ENCODE data around the gene BABAM2. TPM values are rescaled to one million over a fixed set of nuclear protein-coding genes. Genes with fewer than 3 reads are reported as not detected.
A peak's percentile ranks its signal among the peaks of the same experiment; 100 is the strongest.
"Not testable (repeated sequence)": the region's sequence is repeated elsewhere in the genome, so short reads cannot be mapped to it uniquely, and the experiment has no call there.

Gene BABAM2
- total and polyA plus RNA-seq, 5 donors, result 45.2 to 65.2 (median 64.0) TPM

- DNase-seq (no peak), ATAC-seq (no peak)
- Histone ChIP-seq H3K9me3 (ENCODE audit: control insufficient read depth, low read length) (no peaks in the 10 kb centered on the region), H3K4me1 (ENCODE audit: control insufficient read depth, insufficient read depth, low read length) (peaks cover 8% of the 10 kb centered on the region), H3K4me3 (ENCODE audit: low read length) (no peak overlapping the region), H3K27ac (ENCODE audit: low read length) (no peak overlapping the region), H3K27me3 (ENCODE audit: control insufficient read depth, insufficient read depth) (no peaks in the 10 kb centered on the region)
- WGBS, result 98% methylated on average over 2 of the region's 2 CpGs
- intact Hi-C loops (cut with DNase I), result no loop called here
Measured at GRCh38 chr2:27962006-27962405, 71.5 kb downstream of the BABAM2 start.

DNA sequence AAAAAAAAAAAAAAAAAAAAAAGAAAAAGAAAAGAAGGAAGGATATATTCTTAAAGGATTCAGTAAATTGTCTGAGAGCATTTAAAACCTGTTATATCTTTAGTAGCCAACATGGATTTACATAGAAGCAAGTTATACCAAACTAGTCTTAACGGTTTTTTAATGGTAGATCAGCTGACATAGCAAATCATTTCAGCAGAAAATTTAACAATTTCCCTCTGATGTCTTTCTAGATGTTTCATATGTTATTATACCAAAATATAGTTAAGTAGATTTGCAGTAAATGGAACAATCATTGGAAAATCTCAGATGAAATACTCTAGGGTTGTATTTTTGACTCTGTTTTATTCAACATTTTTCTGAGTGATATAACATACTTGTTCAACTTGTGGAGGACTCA is 72.9 kb downstream of the BABAM2 start:
- no peaks in the 10 kb centered on the region for H3K27me3 ChIP-seq (ENCODE audit: control insufficient read depth, insufficient read depth)
- peaks cover 10% of the 10 kb centered on the region for H3K4me1 ChIP-seq (ENCODE audit: control insufficient read depth, insufficient read depth, low read length)
- no peaks in the 10 kb centered on the region for H3K9me3 ChIP-seq (ENCODE audit: control insufficient read depth, low read length)
- intact Hi-C loops (cut with DNase I), result no loop called here
- no peak overlapping the region for H3K4me3 ChIP-seq (ENCODE audit: low read length)
- DNase-seq (no peak), ATAC-seq (no peak)
- no peak overlapping the region for H3K27ac ChIP-seq (ENCODE audit: low read length)
- WGBS, result 94% methylated on average over 1 of the region's 1 CpG

GRCh38 chr2:27964067-27964466 is 73.5 kb downstream of the BABAM2 start:
- no peak overlapping the region for H3K27ac ChIP-seq (ENCODE audit: low read length)
- H3K4me3 ChIP-seq (ENCODE audit: low read length), result no peak overlapping the region
- H3K9me3 ChIP-seq (ENCODE audit: control insufficient read depth, low read length), result no peaks in the 10 kb centered on the region
- no peak for DNase-seq
- WGBS, result 78% methylated on average over 3 of the region's 3 CpGs
- no peak for ATAC-seq
- intact Hi-C loops (cut with DNase I), result no loop called here
- H3K27me3 ChIP-seq (ENCODE audit: control insufficient read depth, insufficient read depth), result no peaks in the 10 kb centered on the region
- peaks cover 7% of the 10 kb centered on the region for H3K4me1 ChIP-seq (ENCODE audit: control insufficient read depth, insufficient read depth, low read length)

- peaks cover 4% of the 10 kb centered on the region for H3K4me1 ChIP-seq (ENCODE audit: control insufficient read depth, insufficient read depth, low read length)
- H3K9me3 ChIP-seq (ENCODE audit: control insufficient read depth, low read length), result no peaks in the 10 kb centered on the region
- H3K27me3 ChIP-seq (ENCODE audit: control insufficient read depth, insufficient read depth), result no peaks in the 10 kb centered on the region
- H3K27ac ChIP-seq (ENCODE audit: low read length), result no peak overlapping the region
- WGBS, result 84% methylated on average over 2 of the region's 2 CpGs
- ATAC-seq (no peak), DNase-seq (no peak)
- intact Hi-C loops (cut with DNase I), result no loop called here
- no peak overlapping the region for H3K4me3 ChIP-seq (ENCODE audit: low read length)
Measured at GRCh38 chr2:27965841-27966240, 75.3 kb downstream of the BABAM2 start.

DNA sequence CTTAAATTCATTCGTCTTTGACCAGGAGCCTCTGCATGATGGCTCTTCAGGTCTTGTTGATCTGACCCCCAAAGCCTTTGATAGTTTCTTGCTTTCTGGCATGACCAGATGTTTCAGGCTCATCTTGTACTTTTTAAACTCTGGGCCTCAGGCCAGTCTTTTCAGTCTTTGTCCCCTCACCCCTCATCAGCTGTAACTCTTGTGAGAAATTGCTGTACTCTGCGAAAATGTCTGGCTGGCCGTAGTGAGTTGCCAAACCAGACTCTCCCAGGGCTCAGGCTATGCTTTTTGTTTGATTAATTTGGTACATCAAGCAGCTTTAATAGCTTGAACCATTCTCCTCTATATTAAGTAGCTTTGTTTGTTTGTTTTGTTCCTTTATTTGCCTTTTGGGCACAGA is 75.9 kb downstream of the BABAM2 start:
- Histone ChIP-seq H3K9me3 (ENCODE audit: control insufficient read depth, low read length) (no peaks in the 10 kb centered on the region), H3K27ac (ENCODE audit: low read length) (no peak overlapping the region), H3K4me1 (ENCODE audit: control insufficient read depth, insufficient read depth, low read length) (peaks cover 4% of the 10 kb centered on the region), H3K27me3 (ENCODE audit: control insufficient read depth, insufficient read depth) (no peaks in the 10 kb centered on the region), H3K4me3 (ENCODE audit: low read length) (no peak overlapping the region)
- intact Hi-C loops (cut with DNase I), result no loop called here
- ATAC-seq (peak in 1 of 2 donors; percentile 80), DNase-seq (peak in 1 of 3 donors; percentile 35)
- 37% methylated on average over 3 of the region's 3 CpGs for WGBS

DNA sequence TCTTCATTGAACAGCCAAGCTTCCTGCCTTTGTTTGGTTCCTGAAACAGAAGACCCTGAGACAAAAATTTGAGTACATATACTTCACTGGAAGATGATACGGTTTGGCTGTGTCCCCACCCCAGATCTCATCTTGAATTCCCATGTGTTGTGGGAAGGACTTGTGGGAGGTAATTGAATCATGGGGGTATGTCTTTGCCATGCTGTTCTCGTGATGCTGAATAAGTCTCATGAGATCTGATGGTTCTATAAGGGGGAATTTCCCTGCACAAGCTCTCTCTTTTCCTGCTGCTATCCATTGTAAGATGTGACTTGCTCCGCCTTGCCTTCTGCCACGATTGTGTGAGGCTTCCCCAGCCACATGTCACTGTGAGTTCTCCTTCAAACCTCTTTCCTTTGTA is 76.5 kb downstream of the BABAM2 start:
- Histone ChIP-seq H3K4me3 (ENCODE audit: low read length) (no peak overlapping the region), H3K27ac (ENCODE audit: low read length) (no peak overlapping the region), H3K9me3 (ENCODE audit: control insufficient read depth, low read length) (no peaks in the 10 kb centered on the region), H3K27me3 (ENCODE audit: control insufficient read depth, insufficient read depth) (no peaks in the 10 kb centered on the region), H3K4me1 (ENCODE audit: control insufficient read depth, insufficient read depth, low read length) (peaks cover 4% of the 10 kb centered on the region)
- intact Hi-C loops (cut with DNase I), result no loop called here
- DNase-seq (no peak), ATAC-seq (no peak)
- WGBS, result 67% methylated on average over 4 of the region's 4 CpGs

DNA sequence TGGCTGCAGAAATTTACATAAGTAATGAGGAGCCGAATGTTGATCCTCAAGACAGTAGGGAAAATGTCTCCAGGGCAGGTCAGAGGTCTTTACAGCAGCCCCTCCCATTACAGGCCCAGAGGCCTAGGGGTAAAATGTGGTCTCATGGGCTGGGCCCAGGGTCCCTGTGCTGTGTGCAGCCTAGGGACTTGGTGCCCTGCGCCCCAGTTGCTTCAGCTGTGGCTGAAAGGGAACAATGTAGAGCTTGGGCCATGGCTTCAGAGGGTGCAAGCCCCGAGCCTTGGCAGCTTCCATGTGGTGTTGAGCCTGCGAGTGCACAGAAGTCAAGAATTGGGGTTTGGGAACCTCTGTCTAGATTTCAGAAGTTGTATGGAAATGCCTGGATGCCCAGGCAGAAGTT is 77.5 kb downstream of the BABAM2 start:
- 97% methylated on average over 4 of the region's 4 CpGs for WGBS
- intact Hi-C loops (cut with DNase I); H3K4me3 ChIP-seq (ENCODE audit: low read length); H3K27me3 ChIP-seq (ENCODE audit: control insufficient read depth, insufficient read depth); H3K9me3 ChIP-seq (ENCODE audit: control insufficient read depth, low read length); H3K4me1 ChIP-seq (ENCODE audit: control insufficient read depth, insufficient read depth, low read length); DNase-seq; ATAC-seq; H3K27ac ChIP-seq (ENCODE audit: low read length): not testable (repeated sequence)

- ATAC-seq; H3K9me3 ChIP-seq (ENCODE audit: control insufficient read depth, low read length); DNase-seq; intact Hi-C loops (cut with DNase I); H3K27me3 ChIP-seq (ENCODE audit: control insufficient read depth, insufficient read depth); H3K4me3 ChIP-seq (ENCODE audit: low read length); H3K27ac ChIP-seq (ENCODE audit: low read length); H3K4me1 ChIP-seq (ENCODE audit: control insufficient read depth, insufficient read depth, low read length): not testable (repeated sequence)
- 97% methylated on average over 2 of the region's 2 CpGs for WGBS
Measured at GRCh38 chr2:27968957-27969356, 78.4 kb downstream of the BABAM2 start.

DNA sequence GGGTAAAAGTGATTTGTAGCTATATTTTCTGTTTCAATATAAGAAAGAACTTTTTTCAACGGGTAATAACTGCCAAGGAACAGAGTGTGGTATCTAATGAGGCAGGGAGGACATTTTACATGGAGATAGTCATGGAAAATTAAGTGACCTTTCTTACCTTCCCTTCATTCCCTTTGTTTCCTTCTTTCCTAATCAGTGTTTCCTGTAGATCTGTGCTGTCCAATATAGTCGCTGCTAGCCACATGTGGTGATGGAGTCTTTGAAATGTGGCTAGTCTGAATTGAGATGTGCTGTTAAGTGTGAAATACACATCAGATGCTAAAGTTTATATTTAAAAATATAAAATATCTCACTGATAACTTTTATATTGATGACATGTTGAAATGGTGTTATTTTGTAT is 81.8 kb downstream of the BABAM2 start:
- no peaks in the 10 kb centered on the region for H3K9me3 ChIP-seq (ENCODE audit: control insufficient read depth, low read length)
- DNase-seq, result no peak
- 63% methylated on average over 2 of the region's 2 CpGs for WGBS
- ATAC-seq, result no peak
- no peak overlapping the region for H3K27ac ChIP-seq (ENCODE audit: low read length)
- no peak overlapping the region for H3K4me3 ChIP-seq (ENCODE audit: low read length)
- no peaks in the 10 kb centered on the region for H3K27me3 ChIP-seq (ENCODE audit: control insufficient read depth, insufficient read depth)
- no peaks in the 10 kb centered on the region for H3K4me1 ChIP-seq (ENCODE audit: control insufficient read depth, insufficient read depth, low read length)
- intact Hi-C loops (cut with DNase I), result no loop called here

GRCh38 chr2:27973592-27973991 is 83.1 kb downstream of the BABAM2 start:
- Histone ChIP-seq H3K4me3 (ENCODE audit: low read length) (no peak overlapping the region), H3K27me3 (ENCODE audit: control insufficient read depth, insufficient read depth) (no peaks in the 10 kb centered on the region), H3K27ac (ENCODE audit: low read length) (no peak overlapping the region), H3K9me3 (ENCODE audit: control insufficient read depth, low read length) (no peaks in the 10 kb centered on the region), H3K4me1 (ENCODE audit: control insufficient read depth, insufficient read depth, low read length) (peaks cover 3% of the 10 kb centered on the region)
- intact Hi-C loops (cut with DNase I), result no loop called here
- no peak for DNase-seq
- ATAC-seq, result no peak
- WGBS, result 88% methylated on average over 3 of the region's 3 CpGs

DNA sequence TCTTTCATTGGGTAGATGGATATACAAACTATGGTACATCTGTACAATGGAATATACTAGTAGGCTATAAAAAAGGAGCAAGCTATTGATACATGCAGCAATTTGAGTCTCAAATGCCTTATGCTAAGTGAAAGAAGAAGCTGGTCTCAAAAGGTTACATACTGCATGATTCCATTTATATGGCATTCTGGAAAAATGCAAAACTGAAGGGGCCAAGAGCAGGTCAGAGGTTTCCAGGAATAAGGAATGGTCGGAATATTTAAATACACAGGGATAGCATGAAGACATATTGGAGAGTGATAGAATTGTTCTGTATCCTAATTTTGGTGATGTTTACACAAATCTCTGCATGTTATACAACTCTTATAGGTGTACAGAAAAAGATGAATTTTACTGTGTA is 85.8 kb downstream of the BABAM2 start:
- ATAC-seq (no peak), DNase-seq (no peak)
- Histone ChIP-seq H3K27me3 (ENCODE audit: control insufficient read depth, insufficient read depth) (no peaks in the 10 kb centered on the region), H3K4me1 (ENCODE audit: control insufficient read depth, insufficient read depth, low read length) (peaks cover 3% of the 10 kb centered on the region), H3K9me3 (ENCODE audit: control insufficient read depth, low read length) (no peaks in the 10 kb centered on the region), H3K27ac (ENCODE audit: low read length) (no peak overlapping the region), H3K4me3 (ENCODE audit: low read length) (no peak overlapping the region)
- WGBS, result 100% methylated on average over 1 of the region's 1 CpG
- intact Hi-C loops (cut with DNase I), result no loop called here

DNA sequence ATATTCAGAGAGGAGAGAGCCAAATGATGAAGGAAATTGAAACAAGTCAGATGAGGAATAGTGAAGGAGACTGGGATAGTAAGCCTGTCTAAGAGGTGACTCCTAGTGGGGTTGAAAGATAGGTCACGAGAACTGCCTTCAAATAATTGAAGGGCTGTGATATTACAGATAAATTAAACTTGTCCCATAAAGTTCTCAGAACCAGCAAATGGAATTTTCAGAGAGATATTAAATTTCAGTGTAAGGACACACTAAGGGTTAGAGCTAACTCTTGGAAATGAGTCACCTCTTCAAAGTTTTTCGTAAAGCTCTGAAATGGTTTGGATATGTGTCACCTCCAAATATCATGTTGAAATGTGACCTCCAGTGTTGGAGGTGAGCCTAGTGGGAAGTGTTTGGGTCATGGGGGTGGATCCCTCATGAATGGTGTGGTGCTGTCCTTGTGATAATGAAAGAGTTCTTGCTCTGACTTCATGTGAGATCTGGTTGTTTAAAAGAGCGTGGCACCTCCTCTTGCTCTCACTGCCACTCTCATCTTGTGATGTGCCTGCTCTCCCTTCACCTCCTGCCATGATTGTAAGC is 87.3 kb downstream of the BABAM2 start:
- 71% methylated on average over 3 of the region's 3 CpGs for WGBS
- Histone ChIP-seq H3K27me3 (ENCODE audit: control insufficient read depth, insufficient read depth) (no peaks in the 10 kb centered on the region), H3K4me3 (ENCODE audit: low read length) (no peak overlapping the region), H3K4me1 (ENCODE audit: control insufficient read depth, insufficient read depth, low read length) (peaks cover 3% of the 10 kb centered on the region), H3K9me3 (ENCODE audit: control insufficient read depth, low read length) (no peaks in the 10 kb centered on the region), H3K27ac (ENCODE audit: low read length) (no peak overlapping the region)
- DNase-seq (no peak), ATAC-seq (peak in 1 of 2 donors; percentile 67)
- intact Hi-C loops (cut with DNase I), result no loop called here

All from right cardiac atrium (tissue), 5 donors.